Measurements from ENCODE around the gene TMTC2.

GRCh38 chr12:82826505-82826904 lies 139.8 kb downstream of the TMTC2 start:
- TF ChIP-seq POLR2A (IDR thresholded peaks at IDR 0.05), result no peak
- TF ChIP-seq CTCF (IDR thresholded peaks at IDR 0.05), result no peak
- TF ChIP-seq EP300 (IDR thresholded peaks at IDR 0.05), result no peak

Measured in tibial nerve (tissue), 4 donors.